Right kidney (tissue), 1 donor: ENCODE measurements around the gene TLR9.

Experiments used
- DNase-seq: peaks from one replicate; pipeline ENCODE4 v3.0.0-alpha.2; 2016

Gene TLR9

DNA sequence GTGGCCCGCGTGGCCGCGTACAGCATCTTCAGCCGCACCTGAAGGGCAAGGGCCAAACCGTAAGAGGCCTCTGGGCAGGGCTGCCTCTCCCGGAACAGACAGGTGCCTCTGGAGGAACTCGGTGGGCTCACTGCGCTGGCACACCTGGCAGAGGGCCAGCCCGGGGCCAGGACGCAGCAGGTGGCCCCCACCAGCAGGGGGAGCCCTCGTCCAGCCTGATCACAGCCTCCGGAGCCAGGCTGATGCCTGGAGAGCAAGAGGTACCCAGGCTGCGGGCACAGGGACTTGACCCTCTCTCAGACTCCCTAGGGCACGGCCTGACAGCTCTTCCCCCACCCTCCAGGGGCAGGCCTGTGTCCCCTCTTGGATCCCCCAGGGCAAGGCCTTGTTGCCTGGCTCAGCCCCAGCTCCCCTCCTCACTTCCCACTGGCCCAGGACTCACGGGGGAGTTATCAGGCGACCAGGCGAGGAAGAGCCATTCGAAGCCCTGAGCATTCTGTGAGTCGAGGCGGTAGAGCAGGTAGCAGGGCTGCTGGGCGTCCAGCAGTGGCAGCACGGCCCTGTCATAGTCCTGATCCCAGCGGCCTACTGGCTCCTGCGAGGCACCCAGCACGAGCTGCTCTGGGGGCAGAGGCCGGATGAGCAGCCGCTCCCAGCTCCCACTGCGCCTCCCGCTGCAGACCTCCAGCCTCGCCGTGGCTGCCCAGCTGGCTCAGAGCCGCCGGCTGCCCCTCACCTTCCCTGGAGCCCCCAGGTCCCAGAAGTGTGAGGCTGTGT is 6.2 kb upstream of the TLR9 start:
- DNase-seq, result no peak

DNA sequence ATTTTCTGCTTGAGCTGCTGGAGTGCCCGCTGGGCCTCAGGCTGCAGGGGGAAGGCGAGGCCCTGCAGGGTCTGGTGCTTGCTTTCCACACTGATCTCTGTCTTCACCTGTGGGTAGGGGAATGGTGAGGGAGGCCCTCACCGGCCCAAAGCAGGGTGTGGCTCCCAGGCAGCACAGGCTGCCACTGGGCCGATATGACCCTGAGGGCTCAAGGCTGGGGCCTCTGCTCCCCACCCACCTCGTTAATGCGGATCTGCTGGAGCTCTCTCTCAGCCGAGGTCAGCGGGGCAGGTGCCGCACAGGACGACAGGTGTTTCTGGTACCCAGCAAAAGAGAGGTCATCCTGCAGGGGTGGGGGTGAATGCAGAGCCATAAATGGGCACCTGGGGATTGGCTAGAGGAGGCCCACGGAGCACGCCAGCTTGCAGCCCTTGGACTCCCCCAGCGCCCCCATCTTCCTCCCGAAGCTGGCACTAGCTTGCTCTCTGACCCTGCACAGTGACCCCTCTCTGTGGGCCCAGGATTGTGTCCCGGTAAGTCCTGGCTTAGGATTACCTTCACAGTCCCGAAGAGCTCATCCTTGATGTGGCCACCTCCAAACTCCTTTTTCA is 5.5 kb upstream of the TLR9 start:
- DNase-seq, result no peak

DNA sequence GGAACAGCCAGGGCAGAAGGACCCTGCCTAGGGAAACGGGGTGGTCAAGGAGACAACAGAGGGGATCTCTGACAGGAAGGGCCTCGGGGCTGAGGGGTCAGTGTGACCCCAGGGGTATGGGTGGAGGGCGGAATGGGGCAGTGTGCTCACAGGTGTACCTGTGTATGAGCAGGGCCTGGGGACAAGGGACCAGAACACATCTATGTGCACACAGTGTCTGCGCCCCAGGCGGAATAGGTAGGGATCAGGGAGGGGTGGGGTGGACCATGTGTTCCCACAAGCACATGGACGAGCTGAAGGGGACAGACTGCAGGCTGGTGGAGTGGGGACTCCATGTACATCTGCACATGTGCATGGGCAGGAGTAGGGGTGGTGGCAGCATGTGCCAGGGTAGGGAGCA is 5.0 kb upstream of the TLR9 start:
- no peak for DNase-seq

DNA sequence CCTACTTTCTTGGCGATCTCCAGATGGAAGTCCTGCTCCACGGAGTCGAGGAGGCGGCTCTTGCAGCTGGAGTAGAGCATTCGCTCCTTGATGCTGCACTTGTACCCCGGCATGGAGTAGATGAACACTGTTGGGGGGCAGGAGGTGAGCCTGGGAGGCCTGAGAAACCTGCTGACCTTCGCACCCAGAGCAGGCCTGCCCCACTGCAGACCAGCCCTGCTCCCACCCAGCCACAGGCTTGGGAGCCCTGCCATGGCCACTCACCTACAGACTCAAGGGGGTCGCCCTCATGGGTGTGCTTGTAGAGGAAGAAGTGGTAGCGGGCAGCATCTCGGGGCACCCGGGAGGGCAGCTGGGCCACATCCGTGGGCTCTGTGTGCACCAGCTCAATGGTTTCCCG is 4.2 kb upstream of the TLR9 start:
- no peak for DNase-seq

DNA sequence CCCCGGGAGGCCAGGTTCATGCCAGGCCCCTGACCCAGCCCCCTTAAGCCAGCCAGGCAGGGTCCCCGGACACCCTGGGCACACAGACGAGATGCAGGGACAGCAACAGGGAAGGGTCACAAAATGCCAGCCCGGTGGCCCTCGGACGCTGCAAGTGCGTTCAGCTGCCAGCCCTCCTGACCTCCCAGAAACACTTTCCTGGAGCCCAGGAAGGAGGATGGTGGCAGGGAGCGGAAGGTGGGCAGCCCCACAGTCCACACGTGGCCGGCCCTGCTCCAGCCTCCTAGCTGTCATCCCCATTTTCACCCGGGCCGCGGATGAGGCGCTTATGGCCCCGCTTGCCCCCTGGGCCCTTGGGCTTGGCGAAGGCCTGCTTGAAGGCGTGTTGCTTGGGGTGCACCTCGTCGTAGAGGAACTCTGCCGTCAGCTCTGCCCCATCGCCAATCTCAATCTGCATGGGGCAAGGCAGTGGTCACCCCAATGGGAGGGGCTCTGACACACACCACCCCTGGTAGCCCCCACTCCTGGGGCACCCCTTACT is 3.4 kb upstream of the TLR9 start:
- DNase-seq, result no peak

DNA sequence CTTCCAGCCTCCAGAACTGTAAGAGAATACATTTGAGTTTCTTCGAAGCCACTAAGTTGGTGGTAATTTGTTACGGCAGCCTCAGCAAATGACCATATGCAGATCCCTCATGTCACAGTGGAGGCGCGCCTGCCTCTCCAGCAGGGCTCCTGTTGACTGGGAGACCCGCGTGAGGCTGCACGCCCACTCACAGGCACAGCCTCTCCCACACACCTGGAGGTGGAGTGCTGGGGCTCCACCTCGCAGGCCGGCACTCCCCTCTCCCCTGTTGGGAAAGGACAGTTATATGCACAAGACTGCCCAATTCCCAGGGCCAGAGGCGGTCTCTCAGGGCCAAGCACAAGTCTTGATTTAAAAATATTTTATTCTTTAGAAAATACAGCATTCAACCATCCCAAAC is 2.8 kb upstream of the TLR9 start:
- DNase-seq, result no peak

DNA sequence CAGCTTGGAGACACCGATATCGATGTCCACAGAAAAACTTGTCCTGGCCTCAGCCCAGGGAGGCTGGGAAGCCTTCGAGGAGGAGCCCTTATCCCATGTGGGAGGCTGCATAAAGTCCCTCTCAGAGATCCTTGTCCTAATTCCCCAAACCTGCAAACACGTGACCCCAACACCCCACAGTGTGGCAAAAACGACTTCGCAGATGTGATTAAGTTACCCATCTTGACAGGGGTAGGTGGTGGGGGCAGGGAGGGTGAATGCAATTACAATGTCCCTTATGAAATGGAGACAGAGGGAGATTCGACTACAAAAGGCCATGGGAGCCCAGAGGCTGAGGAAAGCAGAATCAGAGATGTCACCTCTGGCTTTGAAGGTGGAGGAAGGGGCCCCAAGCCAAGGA is 2.3 kb upstream of the TLR9 start:
- no peak for DNase-seq

DNA sequence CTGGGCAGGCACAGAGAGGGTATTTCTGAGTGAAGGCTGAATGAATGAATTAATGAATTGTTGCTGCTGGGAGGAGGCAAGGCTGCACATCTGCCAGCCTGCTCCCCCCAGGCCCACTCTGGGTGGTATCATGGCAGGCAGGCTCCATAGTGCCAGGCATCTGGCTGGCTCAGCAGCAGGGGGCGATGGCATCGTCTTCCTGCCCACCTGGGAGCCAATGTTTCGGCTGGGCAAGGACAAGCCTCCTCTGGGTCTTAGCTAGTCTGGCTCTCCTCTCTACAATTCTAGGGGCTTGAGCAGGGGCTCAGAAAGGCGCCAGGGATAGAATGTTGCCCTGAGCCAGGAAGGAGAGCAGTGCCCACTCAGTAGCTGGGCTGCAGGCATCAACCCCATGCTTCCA is 1.7 kb upstream of the TLR9 start:
- no peak for DNase-seq

DNA sequence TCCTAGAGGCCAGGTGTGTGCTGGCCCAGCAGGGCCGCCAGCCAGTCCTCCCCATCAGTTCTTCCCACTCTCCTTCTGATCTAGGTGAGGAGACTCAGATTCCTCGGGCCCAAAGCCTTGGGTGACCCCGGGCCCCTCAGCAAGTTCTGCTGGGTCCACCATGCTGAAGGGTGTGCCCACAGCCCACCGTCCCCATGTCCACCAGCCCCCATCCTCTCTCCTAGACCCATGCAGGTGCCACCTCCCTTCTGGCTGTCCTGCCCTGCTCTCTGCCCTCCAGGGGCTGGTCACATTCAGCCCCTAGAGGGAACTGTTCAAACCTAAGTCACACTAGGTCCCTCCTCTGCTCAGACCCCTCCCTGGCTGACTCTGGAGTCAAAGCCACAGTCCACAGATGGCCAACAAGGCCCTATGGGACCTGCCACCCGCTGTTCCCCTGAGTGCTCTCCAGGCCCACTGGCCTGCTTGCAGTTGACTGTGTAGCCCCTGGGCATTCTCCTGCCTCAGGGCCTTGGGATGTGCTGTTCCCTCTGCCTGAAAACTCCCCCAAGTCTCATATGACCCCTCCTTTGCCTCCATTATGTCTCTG is 878 bp upstream of the TLR9 start:
- no peak for DNase-seq

DNA sequence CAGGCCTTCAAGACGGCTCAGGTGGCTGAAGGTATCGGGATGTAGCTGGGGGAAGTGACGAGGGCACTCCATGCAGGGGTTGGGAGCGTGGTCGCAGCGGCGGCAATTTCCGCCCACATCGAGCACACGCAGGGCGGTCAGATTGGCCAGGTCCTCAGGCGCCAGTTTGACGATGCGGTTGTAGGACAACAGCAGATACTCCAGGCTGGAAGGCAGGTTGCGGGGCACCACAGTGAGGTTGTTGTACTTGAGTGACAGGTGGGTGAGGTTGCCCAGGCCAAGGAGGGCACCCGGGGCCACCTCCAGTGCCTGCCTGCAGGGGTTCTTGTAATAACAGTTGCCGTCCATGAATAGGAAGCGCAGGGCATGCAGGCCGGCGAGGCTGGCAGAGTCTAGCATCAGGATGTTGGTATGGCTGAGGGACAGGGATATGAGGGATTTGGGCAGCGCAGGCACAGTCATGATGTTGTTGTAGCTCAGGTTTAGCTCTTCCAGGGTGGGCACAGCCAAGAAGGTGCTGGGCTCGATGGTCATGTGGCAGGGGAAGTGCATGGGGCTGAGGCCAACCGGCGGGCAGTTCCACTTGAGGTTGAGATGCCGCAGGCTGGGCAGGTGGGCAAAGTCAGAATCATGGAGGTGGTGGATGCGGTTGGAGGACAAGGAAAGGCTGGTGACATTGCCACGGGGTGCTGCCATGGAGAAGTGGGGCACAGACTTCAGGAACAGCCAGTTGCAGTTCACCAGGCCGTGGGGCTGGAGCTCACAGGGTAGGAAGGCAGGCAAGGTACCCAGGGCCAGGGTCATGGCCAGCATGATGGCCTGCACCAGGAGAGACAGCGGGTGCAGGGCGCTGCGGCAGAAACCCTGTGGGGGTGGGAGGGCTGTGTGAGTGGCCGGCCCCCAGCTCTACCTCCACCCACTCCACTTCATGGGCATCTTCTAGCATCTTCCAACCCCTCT is 1.7 kb downstream of the TLR9 start:
- DNase-seq, result no peak

DNA sequence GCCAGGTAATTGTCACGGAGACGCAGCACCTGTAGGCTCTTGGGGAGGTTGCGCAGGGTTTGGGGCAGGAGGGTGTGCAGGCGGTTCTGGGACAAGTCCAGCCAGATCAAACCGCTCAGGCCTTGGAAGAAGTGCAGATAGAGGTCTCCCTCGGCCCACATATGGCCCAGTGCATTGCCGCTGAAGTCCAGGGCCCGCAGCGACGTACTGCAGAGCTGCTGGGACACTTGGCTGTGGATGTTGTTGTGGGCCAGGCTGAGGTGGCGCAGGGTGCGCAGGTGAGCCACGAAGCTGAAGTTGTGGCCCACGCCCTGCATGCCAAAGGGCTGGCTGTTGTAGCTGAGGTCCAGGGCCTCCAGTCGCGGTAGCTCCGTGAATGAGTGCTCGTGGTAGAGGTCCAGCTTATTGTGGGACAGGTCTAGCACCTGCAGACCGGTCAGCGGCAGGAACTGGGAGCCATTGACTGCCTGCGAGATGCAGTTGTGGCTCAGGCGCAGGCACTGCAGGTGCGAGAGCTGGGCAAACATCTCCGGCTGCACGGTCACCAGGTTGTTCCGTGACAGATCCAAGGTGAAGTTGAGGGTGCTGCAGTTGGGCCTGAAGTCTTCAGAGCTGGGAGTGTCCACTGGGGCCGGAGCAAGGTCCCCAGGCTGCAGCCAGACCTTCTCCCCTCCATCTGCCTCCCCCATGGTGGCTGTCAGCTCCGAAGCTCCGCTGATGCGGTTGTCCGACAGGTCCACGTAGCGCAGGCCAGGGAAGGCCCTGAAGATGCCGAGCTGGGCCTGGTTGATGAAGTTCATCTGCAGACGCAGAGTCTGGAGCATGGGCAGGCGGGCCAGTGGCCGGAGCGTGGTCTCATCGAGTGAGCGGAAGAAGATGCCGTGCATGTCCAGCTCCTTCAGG is 2.9 kb downstream of the TLR9 start:
- DNase-seq, result no peak

DNA sequence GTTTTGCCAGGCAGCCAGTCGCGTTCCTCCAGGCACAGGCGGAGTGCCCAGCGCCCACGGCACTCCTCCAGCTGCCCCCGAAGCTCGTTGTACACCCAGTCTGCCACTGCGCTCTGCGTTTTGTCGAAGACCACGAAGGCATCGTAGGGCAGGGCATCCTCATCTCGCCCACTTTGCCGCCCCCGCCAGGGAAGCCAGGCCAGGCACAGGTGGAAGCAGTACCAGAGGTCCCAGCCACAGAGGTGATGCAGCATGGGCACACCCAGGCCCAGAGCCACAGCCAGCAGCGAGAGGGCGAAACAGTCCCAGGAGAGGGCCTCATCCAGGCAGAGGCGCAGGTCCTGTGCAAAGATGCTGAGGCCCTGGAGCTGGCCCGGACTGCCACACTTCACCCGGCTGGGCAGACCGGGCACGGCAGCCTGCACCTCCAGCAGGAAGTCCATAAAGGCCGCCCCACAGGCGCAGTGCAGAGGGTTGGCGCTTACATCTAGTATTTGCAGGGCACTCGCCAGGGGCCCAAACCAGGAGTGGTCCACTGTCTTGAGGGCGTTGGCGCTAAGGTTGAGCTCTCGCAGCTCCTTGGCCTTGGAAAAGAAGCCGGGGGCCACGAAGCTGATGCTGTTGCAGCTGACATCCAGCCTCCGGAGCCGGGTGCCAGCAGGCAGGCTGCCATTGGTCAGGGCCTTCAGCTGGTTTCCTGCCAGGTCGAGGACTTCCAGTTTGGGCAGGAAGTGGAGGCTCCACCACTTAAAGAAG is 3.7 kb downstream of the TLR9 start:
- no peak for DNase-seq

DNA sequence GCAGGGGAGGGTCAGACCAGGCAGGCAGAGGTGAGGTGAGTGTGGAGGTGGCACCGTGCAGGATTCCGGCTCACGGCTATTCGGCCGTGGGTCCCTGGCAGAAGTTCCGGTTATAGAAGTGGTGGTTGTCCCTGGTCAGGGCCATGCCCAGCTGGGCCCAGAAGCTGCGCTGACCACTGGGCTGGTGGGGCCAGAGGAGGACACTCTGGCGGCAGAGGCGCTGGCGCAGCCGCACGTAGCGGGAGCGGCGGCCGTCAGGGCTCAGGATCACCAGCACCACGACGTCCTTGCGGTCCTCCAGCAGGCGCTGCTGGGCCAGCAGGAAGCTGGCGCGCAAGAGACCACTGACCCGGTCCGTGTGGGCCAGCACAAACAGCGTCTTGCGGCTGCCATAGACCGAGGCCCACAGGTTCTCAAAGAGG is 4.3 kb downstream of the TLR9 start:
- DNase-seq, result no peak

DNA sequence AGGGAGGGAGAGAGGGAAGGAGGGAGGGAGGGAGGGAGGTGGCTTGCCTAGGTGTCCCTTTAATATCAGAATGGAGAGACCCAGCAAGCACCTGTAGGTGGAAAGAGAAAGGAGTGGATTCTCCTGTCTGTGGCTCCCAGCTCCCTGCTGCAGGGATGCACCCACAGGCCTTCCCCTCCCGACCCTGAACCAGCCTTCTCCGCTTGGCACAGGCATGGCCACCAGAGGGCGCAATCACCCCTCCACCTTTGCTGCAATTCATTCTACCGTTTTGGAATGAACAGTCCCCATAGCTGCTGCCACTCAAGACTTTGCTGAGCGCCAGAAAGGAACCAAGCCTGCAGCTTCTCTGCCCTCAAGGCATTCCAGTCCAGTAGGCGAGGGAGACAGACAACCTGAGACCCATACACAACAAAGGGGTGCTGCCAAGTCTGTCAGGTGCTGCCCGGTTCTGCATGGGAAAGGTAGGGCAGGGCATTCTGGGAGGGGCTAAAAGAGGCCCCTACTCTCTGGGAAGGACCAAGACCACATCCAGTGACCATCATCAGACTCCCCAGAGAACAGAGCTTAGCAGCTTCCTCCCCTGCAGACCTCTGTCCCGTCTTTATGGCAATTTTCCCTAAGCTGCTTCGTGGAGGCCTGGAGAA is 4.9 kb downstream of the TLR9 start:
- peak; percentile 63 for DNase-seq

DNA sequence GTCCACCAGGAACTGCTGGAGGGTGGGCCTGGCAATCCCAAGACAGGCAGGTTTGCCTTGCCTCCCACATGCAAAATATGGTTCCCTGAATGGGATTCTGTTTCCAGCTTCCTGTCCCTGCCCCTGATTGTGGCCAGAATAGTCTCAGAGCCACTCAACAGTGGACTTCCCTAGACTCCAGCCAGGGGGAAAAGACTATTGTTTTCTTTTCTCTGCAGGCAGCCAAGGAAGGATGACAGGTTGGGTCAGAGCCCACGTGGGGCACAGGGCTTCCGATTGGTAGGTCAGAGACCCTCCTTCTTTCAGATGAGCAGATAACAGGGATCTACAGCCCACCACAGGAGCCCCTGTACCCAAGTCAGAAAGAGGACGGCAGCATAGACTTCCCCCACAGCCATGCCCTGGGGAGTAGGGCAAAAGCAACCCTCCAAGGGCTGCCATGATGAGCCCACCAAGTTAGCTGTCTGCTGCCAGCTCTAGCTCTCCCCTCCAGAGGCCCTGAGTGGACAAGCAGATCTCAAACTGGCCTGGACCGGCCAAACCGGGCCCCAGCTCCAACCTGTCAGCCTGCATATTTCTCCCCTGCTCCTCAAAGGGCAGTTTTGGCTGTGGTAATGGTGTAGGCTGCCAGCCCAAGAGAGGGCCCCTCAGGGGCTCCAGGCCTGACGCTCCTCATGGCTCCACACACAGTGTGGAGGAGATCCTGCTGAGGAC is 6.4 kb downstream of the TLR9 start:
- DNase-seq, result peak; percentile 57

DNA sequence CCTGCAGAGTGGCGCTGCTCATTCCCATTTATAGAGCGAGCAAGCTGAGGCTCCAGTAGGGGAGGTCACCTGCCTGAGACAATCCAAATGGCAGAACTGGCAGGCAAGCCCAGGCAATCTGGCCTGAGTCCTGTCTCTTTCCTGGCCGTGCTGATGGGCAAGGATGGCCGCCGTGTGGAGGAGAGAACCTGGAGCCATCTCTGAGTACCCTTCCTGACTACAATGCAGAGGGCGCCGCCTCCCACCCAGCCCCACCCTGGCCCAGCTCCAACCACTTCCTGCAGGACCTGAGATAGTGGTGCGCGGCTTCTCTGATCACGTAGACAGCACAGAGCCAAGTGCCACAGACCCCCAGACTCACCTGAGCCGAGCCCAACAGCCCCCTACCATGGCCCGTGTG is 7.0 kb downstream of the TLR9 start:
- no peak for DNase-seq

DNA sequence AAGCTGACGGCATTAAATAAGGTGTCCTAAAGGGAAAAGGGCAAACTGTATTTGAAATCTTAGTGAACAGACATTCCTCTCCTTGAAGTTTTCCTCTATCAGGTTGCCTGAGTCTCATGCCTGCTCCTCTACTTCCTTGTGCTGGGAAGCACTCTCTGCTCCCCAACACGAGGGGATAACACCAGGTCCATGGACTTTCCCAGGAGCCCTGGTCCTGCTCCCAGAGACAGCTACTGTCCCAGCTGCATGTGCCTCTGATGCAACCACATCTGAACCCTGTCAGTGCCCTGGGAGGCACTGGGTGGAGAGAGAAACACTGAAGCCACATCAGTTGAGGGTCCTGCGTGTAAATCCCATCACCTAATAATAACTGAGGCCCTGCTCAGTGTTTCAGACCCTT is 7.4 kb downstream of the TLR9 start:
- no peak for DNase-seq

DNA sequence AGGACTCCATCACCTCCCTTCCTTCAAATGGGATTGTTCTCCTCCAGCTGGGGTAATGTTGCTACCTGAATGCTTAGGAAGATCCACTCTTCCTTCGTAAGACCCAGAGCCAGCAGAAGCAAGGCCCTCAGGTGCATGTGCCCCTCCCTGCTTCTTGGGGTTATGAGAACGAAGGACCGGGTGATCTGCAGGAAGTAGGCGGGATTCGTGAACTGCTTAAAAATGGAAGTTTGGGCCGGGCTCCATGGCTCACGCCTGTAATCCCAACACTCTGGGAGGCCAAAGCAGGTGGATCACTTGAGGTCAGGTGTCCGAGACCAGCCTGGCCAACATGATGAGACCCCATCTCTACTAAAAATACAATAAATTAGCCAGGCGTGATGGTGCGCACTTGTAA is 8.0 kb downstream of the TLR9 start:
- DNase-seq, result no peak
